HK-2 (cell line): ENCODE measurements around the gene CARMIL1.
"Not testable (repeated sequence)": the region's sequence is repeated elsewhere in the genome, so short reads cannot be mapped to it uniquely, and the experiment has no call there.

Experiments
- DNase-seq: peaks from one replicate; pipeline ENCODE4 v3.0.0-alpha.2; 2018; ENCODE audit not compliant: unreplicated experiment

Gene CARMIL1

GRCh38 chr6:25277386-25277785 lies 1.8 kb upstream of the CARMIL1 start:
- DNase-seq = no peak

GRCh38 chr6:25277857-25278256 lies 1.3 kb upstream of the CARMIL1 start:
- no peak for DNase-seq

- no peak for DNase-seq
These were observed 787 bp upstream of the CARMIL1 start for GRCh38 chr6:25278261-25278913.

GRCh38 chr6:25279748-25280343 lies 672 bp downstream of the CARMIL1 start:
- DNase-seq = peak; percentile 50

- DNase-seq = peak; percentile 63
These were observed 1.3 kb downstream of the CARMIL1 start for GRCh38 chr6:25280344-25281074.

GRCh38 chr6:25286891-25287290 lies 7.7 kb downstream of the CARMIL1 start:
- no peak for DNase-seq

- DNase-seq = no peak
These were observed 8.8 kb downstream of the CARMIL1 start for GRCh38 chr6:25287941-25288340.

- no peak for DNase-seq
These were observed 9.3 kb downstream of the CARMIL1 start for GRCh38 chr6:25288518-25288917.

GRCh38 chr6:25290306-25291060 lies 11.3 kb downstream of the CARMIL1 start:
- no peak for DNase-seq

GRCh38 chr6:25292384-25292783 lies 13.2 kb downstream of the CARMIL1 start:
- DNase-seq = no peak

- no peak for DNase-seq
These were observed 16.5 kb downstream of the CARMIL1 start for GRCh38 chr6:25295651-25296050.

- no peak for DNase-seq
These were observed 17.2 kb downstream of the CARMIL1 start for GRCh38 chr6:25296217-25296905.

- no peak for DNase-seq
These were observed 17.9 kb downstream of the CARMIL1 start for GRCh38 chr6:25297039-25297441.

- DNase-seq = no peak
These were observed 18.8 kb downstream of the CARMIL1 start for GRCh38 chr6:25297823-25298522.

- DNase-seq = not testable (repeated sequence)
These were observed 19.3 kb downstream of the CARMIL1 start for GRCh38 chr6:25298523-25298865.

- DNase-seq = no peak
These were observed 22.2 kb downstream of the CARMIL1 start for GRCh38 chr6:25301362-25301761.

- no peak for DNase-seq
These were observed 23.0 kb downstream of the CARMIL1 start for GRCh38 chr6:25302151-25302550.

GRCh38 chr6:25302677-25303128 lies 23.5 kb downstream of the CARMIL1 start:
- peak; percentile 26 for DNase-seq

- DNase-seq = no peak
These were observed 24.1 kb downstream of the CARMIL1 start for GRCh38 chr6:25303254-25303653.

- DNase-seq = no peak
These were observed 27.2 kb downstream of the CARMIL1 start for GRCh38 chr6:25306379-25306778.
